H9 (cell line): ENCODE measurements around the gene FSTL4. TPM values are rescaled to one million over a fixed set of nuclear protein-coding genes. Genes with fewer than 3 reads are reported as not detected.

Source experiments
- DNase-seq: peaks from one replicate; pipeline ENCODE4 v3.0.0-alpha.2; 2017
- H2AFZ ChIP-seq: one replicate; pipeline ENCODE4 v1.6.1; 2013; ENCODE audit warnings: mild to moderate bottlenecking, low read length, control low read depth, moderate library complexity
- H2AK5ac ChIP-seq: 2 replicates; pipeline ENCODE4 v1.6.1; 2013; ENCODE audit warnings: low read length, control low read depth, mixed read lengths; ENCODE audit not compliant: insufficient read length
- H2BK120ac ChIP-seq: one replicate; pipeline ENCODE4 v1.6.1; 2013; ENCODE audit warnings: low read depth, mild to moderate bottlenecking, low read length, control low read depth, inconsistent platforms; ENCODE audit not compliant: poor library complexity, severe bottlenecking
- H2BK12ac ChIP-seq: 2 replicates; pipeline ENCODE4 v1.6.1; 2013; ENCODE audit warnings: low read length, control low read depth, mixed read lengths, low read depth; ENCODE audit not compliant: insufficient read length
- H2BK15ac ChIP-seq: 2 replicates; pipeline ENCODE4 v1.6.1; 2013; ENCODE audit warnings: low read depth, low read length, control low read depth
- H2BK20ac ChIP-seq: one replicate; pipeline ENCODE4 v1.6.1; 2013; ENCODE audit warnings: low read depth, mild to moderate bottlenecking, low read length, control low read depth, inconsistent platforms; ENCODE audit not compliant: poor library complexity, severe bottlenecking
- H2BK5ac ChIP-seq: 2 replicates; pipeline ENCODE4 v1.6.1; 2013; ENCODE audit warnings: low read length, control low read depth, mixed read lengths; ENCODE audit not compliant: insufficient read length
- H3K14ac ChIP-seq: 2 replicates; pipeline ENCODE4 v1.6.1; 2013; ENCODE audit warnings: low read length, control low read depth; ENCODE audit not compliant: insufficient read depth
- H3K18ac ChIP-seq: 2 replicates; pipeline ENCODE4 v1.6.1; 2013; ENCODE audit warnings: low read depth, mild to moderate bottlenecking, mixed read lengths, low read length, control low read depth; ENCODE audit not compliant: insufficient read length
- H3K23ac ChIP-seq: 2 replicates; pipeline ENCODE4 v1.6.1; 2013; ENCODE audit warnings: low read length, control low read depth, mixed read lengths, low read depth; ENCODE audit not compliant: insufficient read length
- H3K23me2 ChIP-seq: 2 replicates; pipeline ENCODE4 v1.6.1; 2013; ENCODE audit warnings: low read depth, mild to moderate bottlenecking, mixed read lengths, low read length, control low read depth; ENCODE audit not compliant: insufficient read length, poor library complexity, severe bottlenecking
- H3K27ac ChIP-seq: 2 replicates; pipeline ENCODE4 v1.5.1; 2013; ENCODE audit warnings: low read length, control low read depth, mixed read lengths, low read depth; ENCODE audit not compliant: insufficient read length
- H3K27me3 ChIP-seq: 2 replicates; pipeline ENCODE4 v1.6.1; 2013; ENCODE audit warnings: low read length, control low read depth, inconsistent platforms; ENCODE audit not compliant: insufficient read depth
- H3K4ac ChIP-seq: 2 replicates; pipeline ENCODE4 v1.6.1; 2013; ENCODE audit warnings: low read depth, mild to moderate bottlenecking, control low read depth, inconsistent platforms, low read length, moderate library complexity
- H3K4me1 ChIP-seq: 2 replicates; pipeline ENCODE4 v1.6.1; 2013; ENCODE audit warnings: low read length, control low read depth, inconsistent platforms; ENCODE audit not compliant: insufficient read depth
- H3K4me2 ChIP-seq: 2 replicates; pipeline ENCODE4 v1.6.1; 2013; ENCODE audit warnings: low read length, control low read depth, mixed read lengths; ENCODE audit not compliant: insufficient read length, insufficient read depth
- H3K56ac ChIP-seq: 2 replicates; pipeline ENCODE4 v1.6.1; 2013; ENCODE audit warnings: low read depth, mild to moderate bottlenecking, mixed read lengths, low read length, control low read depth; ENCODE audit not compliant: insufficient read length
- H3K79me1 ChIP-seq: 2 replicates; pipeline ENCODE4 v1.6.1; 2013; ENCODE audit warnings: low read depth, mild to moderate bottlenecking, moderate library complexity, low read length, control low read depth, inconsistent platforms; ENCODE audit not compliant: insufficient read depth, poor library complexity, severe bottlenecking
- H3K79me2 ChIP-seq: 2 replicates; pipeline ENCODE4 v1.6.1; 2013; ENCODE audit warnings: low read length, control low read depth, inconsistent platforms; ENCODE audit not compliant: insufficient read depth
- H3K9ac ChIP-seq: 2 replicates; pipeline ENCODE4 v1.6.1; 2013; ENCODE audit warnings: low read length, control low read depth, mixed read lengths; ENCODE audit not compliant: insufficient read length; ENCODE audit errors: extremely low read depth
- H3K9me3 ChIP-seq: one replicate; pipeline ENCODE4 v1.6.1; 2013; ENCODE audit warnings: low read depth, low read length, inconsistent platforms; ENCODE audit not compliant: control insufficient read depth
- H3T11ph ChIP-seq: one replicate; pipeline ENCODE4 v1.6.1; 2013; ENCODE audit warnings: mild to moderate bottlenecking, low read length, control low read depth, inconsistent platforms
- H4K20me1 ChIP-seq: one replicate; pipeline ENCODE4 v1.6.1; 2013; ENCODE audit not compliant: control insufficient read depth, insufficient read length, insufficient read depth
- H4K5ac ChIP-seq: 2 replicates; pipeline ENCODE4 v1.6.1; 2013; ENCODE audit warnings: low read depth, mild to moderate bottlenecking, mixed read lengths, low read length, control low read depth; ENCODE audit not compliant: insufficient read length
- H4K8ac ChIP-seq: replicated peaks from 2 replicates; pipeline ENCODE4 v1.6.1; 2013; ENCODE audit warnings: low read length, control low read depth, mixed read lengths, low read depth; ENCODE audit not compliant: insufficient read length
- H4K91ac ChIP-seq: 2 replicates; pipeline ENCODE4 v1.6.1; 2013; ENCODE audit warnings: low read depth, mild to moderate bottlenecking, moderate library complexity, mixed read lengths, low read length, control low read depth; ENCODE audit not compliant: insufficient read length
- H3K27ac Mint-ChIP-seq, 3 experiments: 2 replicates in 2 of 3; 3 replicates in 1 of 3; pipeline ENCODE4 v1.8.0; 2020 to 2021; ENCODE audit warnings: mixed read lengths in 3 of 3, mild to moderate bottlenecking in 1 of 3, moderate library complexity in 1 of 3
- H3K27me3 Mint-ChIP-seq: 2 replicates; pipeline ENCODE4 v1.8.0; 2021; ENCODE audit warnings: low read depth, mild to moderate bottlenecking, moderate library complexity, mixed read lengths
- H3K36me3 Mint-ChIP-seq, 3 experiments: 2 replicates in 2 of 3; 3 replicates in 1 of 3; pipeline ENCODE4 v1.8.0; 2020 to 2021; ENCODE audit warnings: low read depth in 3 of 3, mixed read lengths in 3 of 3; ENCODE audit not compliant: insufficient read depth in 1 of 3
- H3K4me1 Mint-ChIP-seq, 2 experiments: 2 replicates each; pipeline ENCODE4 v1.8.0; 2020; ENCODE audit warnings: mixed read lengths in 2 of 2
- H3K4me3 Mint-ChIP-seq, 2 experiments: 2 replicates in 1 of 2; 3 replicates in 1 of 2; pipeline ENCODE4 v1.8.0; 2020 to 2021; ENCODE audit warnings: mild to moderate bottlenecking in 2 of 2, mixed read lengths in 2 of 2, moderate library complexity in 1 of 2
- H3K9me3 Mint-ChIP-seq, 2 experiments: 2 replicates in 1 of 2; 3 replicates in 1 of 2; pipeline ENCODE4 v1.8.0; 2020; ENCODE audit warnings: mild to moderate bottlenecking in 2 of 2, mixed read lengths in 2 of 2, moderate library complexity in 1 of 2
- WGBS: extraction: QIAGEN DNeasy Blood & Tissue Kit; methylation state at CpG from one replicate; pipeline ENCODE4 v1.1.7; 2013; ENCODE audit warnings: missing lambda C conversion rate, low lambda C conversion rate, mixed read lengths; ENCODE audit not compliant: insufficient read length; ENCODE audit errors: extremely low coverage; 5-methylcytosine and 5-hydroxymethylcytosine counted together
- total RNA-seq: library from RNA; stranded (reverse); gene quantifications from 2 replicates; pipeline ENCODE4 v1.2.1, GENCODE V29; 2021
- TF ChIP-seq, protein P1 (sequence below): fragments of 200-600 bp; sonication (generic); conservative IDR thresholded peaks from 3 replicates; pipeline ENCODE4 v1.8.0; 2021; ENCODE audit warnings: antibody characterized with exemption, mild to moderate bottlenecking

Gene FSTL4
- total RNA-seq, 1 experiment from 2014 or later, result 5.7 TPM

DNA sequence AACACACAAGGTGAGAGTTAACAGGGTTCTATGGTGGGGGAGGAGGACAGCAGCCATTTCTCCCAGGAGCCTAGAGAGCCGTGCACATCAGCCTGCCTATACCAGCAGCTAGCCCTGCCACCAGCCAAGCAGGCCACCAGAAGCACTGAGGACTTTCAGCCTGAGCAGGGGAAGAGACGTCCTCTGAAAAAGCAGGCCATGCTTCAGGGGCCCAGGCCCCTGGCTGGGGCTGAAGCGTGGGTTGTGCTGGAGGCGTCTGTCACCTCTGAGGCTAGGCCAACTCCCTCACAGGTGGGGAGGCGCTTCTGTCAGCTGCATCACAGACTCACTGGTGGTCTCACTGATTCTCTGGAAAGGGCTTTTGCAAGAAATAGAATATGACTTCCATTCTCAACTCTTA lies 16.3 kb downstream of the FSTL4 start:
- Histone ChIP-seq H3K23ac (no peak overlapping the region), H3T11ph (no peak overlapping the region), H3K79me1 (no peaks in the 10 kb centered on the region), H3K4me1 (no peaks in the 10 kb centered on the region), H2BK15ac (no peak overlapping the region), H3K56ac (no peak overlapping the region), H3K9ac (no peak overlapping the region), H4K91ac (no peak overlapping the region), H2BK5ac (no peak overlapping the region), H3K14ac (no peak overlapping the region), H3K18ac (no peak overlapping the region), H3K9me3 (no peaks in the 10 kb centered on the region), H2AK5ac (no peak overlapping the region), H4K5ac (no peak overlapping the region), H3K27me3 (no peaks in the 10 kb centered on the region), H3K23me2 (peaks cover 1% of the 10 kb centered on the region), H2BK12ac (no peak overlapping the region), H2BK20ac (no peak overlapping the region), H4K20me1 (no peaks in the 10 kb centered on the region), H3K27ac (no peak overlapping the region), H3K4me2 (no peak overlapping the region), H2BK120ac (no peak overlapping the region), H4K8ac (no peak overlapping the region), H2AFZ (no peak overlapping the region), H3K79me2 (no peaks in the 10 kb centered on the region), H3K4ac (no peak overlapping the region)
- Mint-ChIP-seq H3K27ac (no peak overlapping the region), H3K4me1 (peaks cover 5 to 8% of the 10 kb centered on the region in 2 experiments), H3K36me3 (no peaks in the 10 kb centered on the region; a peak in 1 of 7 replicates), H3K9me3 (no peaks in the 10 kb centered on the region), H3K27me3 (peaks cover 62% of the 10 kb centered on the region), H3K4me3 (no peak overlapping the region)
- DNase-seq, result no peak
- TF ChIP-seq, protein P1, sequence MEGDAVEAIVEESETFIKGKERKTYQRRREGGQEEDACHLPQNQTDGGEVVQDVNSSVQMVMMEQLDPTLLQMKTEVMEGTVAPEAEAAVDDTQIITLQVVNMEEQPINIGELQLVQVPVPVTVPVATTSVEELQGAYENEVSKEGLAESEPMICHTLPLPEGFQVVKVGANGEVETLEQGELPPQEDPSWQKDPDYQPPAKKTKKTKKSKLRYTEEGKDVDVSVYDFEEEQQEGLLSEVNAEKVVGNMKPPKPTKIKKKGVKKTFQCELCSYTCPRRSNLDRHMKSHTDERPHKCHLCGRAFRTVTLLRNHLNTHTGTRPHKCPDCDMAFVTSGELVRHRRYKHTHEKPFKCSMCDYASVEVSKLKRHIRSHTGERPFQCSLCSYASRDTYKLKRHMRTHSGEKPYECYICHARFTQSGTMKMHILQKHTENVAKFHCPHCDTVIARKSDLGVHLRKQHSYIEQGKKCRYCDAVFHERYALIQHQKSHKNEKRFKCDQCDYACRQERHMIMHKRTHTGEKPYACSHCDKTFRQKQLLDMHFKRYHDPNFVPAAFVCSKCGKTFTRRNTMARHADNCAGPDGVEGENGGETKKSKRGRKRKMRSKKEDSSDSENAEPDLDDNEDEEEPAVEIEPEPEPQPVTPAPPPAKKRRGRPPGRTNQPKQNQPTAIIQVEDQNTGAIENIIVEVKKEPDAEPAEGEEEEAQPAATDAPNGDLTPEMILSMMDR, result no peak
- WGBS, result no CpG with 5 or more reads among the region's 5 CpGs
